DND-41 (cell line): ENCODE data around the gene LARP1B.

Experiments used
- CTCF ChIP-seq: IDR thresholded peaks from 2 replicates; pipeline ENCODE4 v1.5.1; 2012; ENCODE audit warnings: borderline replicate concordance, low read length, moderate library complexity, mild to moderate bottlenecking; ENCODE audit not compliant: poor library complexity, severe bottlenecking; ENCODE audit errors: extremely low read depth
- EZH2 ChIP-seq: IDR thresholded peaks from 3 replicates; pipeline ENCODE4 v1.6.1; 2012; ENCODE audit warnings: borderline replicate concordance, low read depth, mild to moderate bottlenecking, moderate library complexity, low read length, inconsistent platforms; ENCODE audit not compliant: severe bottlenecking

GRCh38 chr4:128068918-128069317 lies 7.8 kb downstream of the LARP1B start:
- TF ChIP-seq EZH2 (no peak), CTCF (peak; percentile 50)
